H7 (cell line): ENCODE data around the gene TBK1. TPM values are rescaled to one million over a fixed set of nuclear protein-coding genes. Genes with fewer than 3 reads are reported as not detected.
A peak's percentile ranks its signal among the peaks of the same experiment; 100 is the strongest.

Experiments used
- DNase-seq: peaks from one replicate; pipeline ENCODE4 v3.0.0; 2012
- H3K27me3 ChIP-seq: 2 replicates; pipeline ENCODE4 v1.6.0; 2011; ENCODE audit warnings: mild to moderate bottlenecking, low read length; ENCODE audit not compliant: control insufficient read depth, insufficient read depth
- H3K36me3 ChIP-seq: replicated peaks from 2 replicates; pipeline ENCODE4 v1.5.1; 2011; ENCODE audit warnings: low read length; ENCODE audit not compliant: control insufficient read depth, insufficient read depth
- H3K4me3 ChIP-seq: 2 replicates; pipeline ENCODE4 v1.5.1; 2011; ENCODE audit warnings: low read depth, mild to moderate bottlenecking, control low read depth, low read length, moderate library complexity; ENCODE audit not compliant: insufficient read depth
- total RNA-seq: library from RNA; depleted of rRNA; stranded (reverse); fragments of >200 nt; shearing (Covaris generic); gene quantifications from 2 replicates; pipeline ENCODE4 v1.2.3, GENCODE V29; 2014; rRNA removed

The TBK1 gene
- total RNA-seq: 17.7 and 25.6 TPM in 2 replicates

GRCh38 chr12:64451687-64452558 lies at the start of gene TBK1:
TBK1 (plus strand) TSS chr12:64452120; CDS start chr12:64455871, 3,751 bp downstream.
- H3K27me3 ChIP-seq: no peaks in the 10 kb centered on the region
- peak; percentile 94 for DNase-seq
- peak within 1 kb of the TSS; percentile 94 for H3K4me3 ChIP-seq
- peaks cover 7% of the 10 kb centered on the region for H3K36me3 ChIP-seq

- Histone ChIP-seq H3K27me3 (no peaks in the 10 kb centered on the region), H3K4me3 (no peak overlapping the region), H3K36me3 (no peaks in the 10 kb centered on the region)
- no peak for DNase-seq
These were observed 49.7 kb upstream of the TBK1 start for GRCh38 chr12:64402181-64402580.

GRCh38 chr12:64403707-64404469 lies 48.0 kb upstream of the TBK1 start, which contains the start of gene XPOT:
XPOT (plus strand) TSS chr12:64404392; CDS start chr12:64410036, 5,644 bp downstream.
- no peaks in the 10 kb centered on the region for H3K27me3 ChIP-seq
- DNase-seq: peak; percentile 93
- H3K36me3 ChIP-seq: no peaks in the 10 kb centered on the region
- H3K4me3 ChIP-seq: peak within 1 kb of the TSS; percentile 93

- Histone ChIP-seq H3K36me3 (no peaks in the 10 kb centered on the region), H3K4me3 (peak overlapping the region; percentile 93), H3K27me3 (no peaks in the 10 kb centered on the region)
- DNase-seq: peak; percentile 74
These were observed 47.3 kb upstream of the TBK1 start for GRCh38 chr12:64404470-64405256.

- Histone ChIP-seq H3K27me3 (no peaks in the 10 kb centered on the region), H3K36me3 (peaks cover 8% of the 10 kb centered on the region), H3K4me3 (no peak overlapping the region)
- no peak for DNase-seq
These were observed 44.3 kb upstream of the TBK1 start for GRCh38 chr12:64407342-64408223.

- DNase-seq: no peak
- Histone ChIP-seq H3K36me3 (peaks cover 33% of the 10 kb centered on the region), H3K27me3 (no peaks in the 10 kb centered on the region), H3K4me3 (no peak overlapping the region)
These were observed 40.5 kb upstream of the TBK1 start for GRCh38 chr12:64411427-64411826.

GRCh38 chr12:64412459-64412858 lies 39.5 kb upstream of the TBK1 start:
- Histone ChIP-seq H3K36me3 (peaks cover 42% of the 10 kb centered on the region), H3K27me3 (no peaks in the 10 kb centered on the region), H3K4me3 (no peak overlapping the region)
- no peak for DNase-seq

GRCh38 chr12:64413884-64414283 lies 38.0 kb upstream of the TBK1 start:
- peaks cover 50% of the 10 kb centered on the region for H3K36me3 ChIP-seq
- H3K27me3 ChIP-seq: no peaks in the 10 kb centered on the region
- DNase-seq: no peak
- H3K4me3 ChIP-seq: no peak overlapping the region

GRCh38 chr12:64418209-64418608 lies 33.7 kb upstream of the TBK1 start:
- H3K27me3 ChIP-seq: no peaks in the 10 kb centered on the region
- DNase-seq: no peak
- no peak overlapping the region for H3K4me3 ChIP-seq
- peaks cover 56% of the 10 kb centered on the region for H3K36me3 ChIP-seq

GRCh38 chr12:64419696-64420095 lies 32.2 kb upstream of the TBK1 start:
- no peak for DNase-seq
- Histone ChIP-seq H3K27me3 (no peaks in the 10 kb centered on the region), H3K4me3 (no peak overlapping the region), H3K36me3 (peaks cover 54% of the 10 kb centered on the region)

GRCh38 chr12:64427988-64428387 lies 23.9 kb upstream of the TBK1 start:
- no peak for DNase-seq
- Histone ChIP-seq H3K27me3 (no peaks in the 10 kb centered on the region), H3K4me3 (no peak overlapping the region), H3K36me3 (peaks cover 52% of the 10 kb centered on the region)

- Histone ChIP-seq H3K27me3 (no peaks in the 10 kb centered on the region), H3K4me3 (no peak overlapping the region), H3K36me3 (peaks cover 54% of the 10 kb centered on the region)
- no peak for DNase-seq
These were observed 23.0 kb upstream of the TBK1 start for GRCh38 chr12:64428956-64429355.

GRCh38 chr12:64430886-64431285 lies 21.0 kb upstream of the TBK1 start:
- Histone ChIP-seq H3K4me3 (no peak overlapping the region), H3K27me3 (no peaks in the 10 kb centered on the region), H3K36me3 (peaks cover 49% of the 10 kb centered on the region)
- no peak for DNase-seq
